NCI-H2107 treated with DMSO at 0.1 percent for 48 hours (cell line): ENCODE results near the gene SPATA45.
"Not testable (repeated sequence)": the region's sequence is repeated elsewhere in the genome, so short reads cannot be mapped to it uniquely, and the experiment has no call there.

Experiments
- DNase-seq: peaks from one replicate; lab custom pipeline; 2025; ENCODE audit not compliant: unreplicated experiment; lab: John Stamatoyannopoulos, UW

Gene SPATA45

DNA sequence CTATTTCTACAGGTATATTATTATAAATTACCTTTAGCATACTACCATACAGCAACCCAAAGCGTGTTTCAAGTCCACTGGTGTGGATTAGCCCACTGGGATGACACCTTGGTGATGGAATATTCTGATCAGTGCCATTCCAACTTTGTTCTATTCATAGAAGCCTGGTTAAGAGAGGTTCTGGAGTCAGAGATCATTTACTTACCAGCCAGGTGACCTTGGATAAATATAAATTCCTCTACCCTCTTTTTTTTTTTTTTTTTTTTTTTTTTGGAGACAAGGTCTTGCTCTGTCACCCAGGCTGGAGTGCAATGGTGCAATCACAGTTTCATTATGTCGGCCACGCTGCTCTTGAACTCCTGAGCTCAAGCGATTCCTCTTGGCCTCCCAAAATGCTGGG, at the start of gene SPATA45:
TSS of gene SPATA45 (minus strand) at position 101 of the 400 bp plus-strand sequence. CDS start 11,500 bp downstream, outside the sequence.
- no peak for DNase-seq

GRCh38 chr1:212892108-212892507, 44.7 kb upstream of the SPATA45 start:
- no peak for DNase-seq

DNA sequence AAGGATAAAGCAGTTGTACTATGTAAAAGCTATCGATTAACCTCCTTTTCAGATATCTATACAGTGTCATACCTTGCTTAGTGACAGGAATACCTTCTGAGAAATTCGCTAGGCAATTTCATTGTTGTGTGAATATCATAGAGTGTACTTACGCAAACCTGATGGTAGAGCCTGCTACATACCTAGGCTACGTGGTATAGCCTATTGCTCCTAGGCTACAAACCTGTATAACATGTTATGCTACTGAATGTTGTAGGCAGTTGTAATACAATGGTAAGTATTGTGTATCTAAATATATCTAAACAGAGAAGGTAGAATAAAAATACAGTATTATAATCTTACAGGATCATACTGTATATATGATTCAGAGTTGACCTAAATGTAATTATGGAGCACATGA, 37.1 kb upstream of the SPATA45 start:
- DNase-seq, result no peak

GRCh38 chr1:212879947-212880690, 32.7 kb upstream of the SPATA45 start:
- no peak for DNase-seq

- no peak for DNase-seq
These were observed 31.0 kb upstream of the SPATA45 start for GRCh38 chr1:212878418-212878817.

GRCh38 chr1:212873518-212873917, 26.1 kb upstream of the SPATA45 start:
- no peak for DNase-seq

DNA sequence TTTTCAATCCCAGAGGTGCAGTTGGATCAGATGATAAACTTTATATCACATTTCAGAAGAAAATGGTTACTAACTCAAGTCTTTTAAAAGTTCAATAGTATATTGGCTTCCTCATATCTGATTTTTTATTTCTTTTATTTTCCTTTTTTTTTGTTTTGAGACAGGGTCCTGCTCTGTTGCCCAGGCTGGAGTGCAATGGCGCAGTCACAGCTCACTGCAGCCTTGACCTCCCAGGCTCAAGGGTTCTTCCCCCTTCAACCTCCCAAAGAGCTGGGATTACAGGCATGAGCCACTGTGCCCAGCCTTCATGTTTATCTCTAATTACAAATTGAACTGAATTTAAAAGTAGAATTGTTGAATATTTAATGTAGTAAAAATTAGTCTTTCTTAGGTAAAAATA, 24.5 kb upstream of the SPATA45 start:
- no peak for DNase-seq

DNA sequence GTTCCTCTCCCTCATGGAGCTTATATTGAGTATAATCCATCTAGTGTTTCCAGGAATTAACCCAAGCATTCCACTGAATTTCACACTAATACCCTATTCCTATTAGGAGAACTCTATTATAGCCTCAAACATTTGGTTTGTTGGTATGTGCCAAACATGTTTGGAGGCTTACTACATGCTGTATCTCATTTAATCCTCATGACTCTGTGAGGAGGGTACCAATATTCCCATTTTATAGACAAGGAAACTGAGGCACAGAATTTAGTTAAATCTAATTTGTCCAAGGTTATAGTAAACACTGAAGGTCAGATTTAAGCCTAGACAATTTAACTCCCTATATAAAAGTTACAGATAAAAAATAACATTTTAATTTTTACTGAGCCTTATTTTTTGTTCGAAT, 19.7 kb upstream of the SPATA45 start:
- DNase-seq, result no peak

DNA sequence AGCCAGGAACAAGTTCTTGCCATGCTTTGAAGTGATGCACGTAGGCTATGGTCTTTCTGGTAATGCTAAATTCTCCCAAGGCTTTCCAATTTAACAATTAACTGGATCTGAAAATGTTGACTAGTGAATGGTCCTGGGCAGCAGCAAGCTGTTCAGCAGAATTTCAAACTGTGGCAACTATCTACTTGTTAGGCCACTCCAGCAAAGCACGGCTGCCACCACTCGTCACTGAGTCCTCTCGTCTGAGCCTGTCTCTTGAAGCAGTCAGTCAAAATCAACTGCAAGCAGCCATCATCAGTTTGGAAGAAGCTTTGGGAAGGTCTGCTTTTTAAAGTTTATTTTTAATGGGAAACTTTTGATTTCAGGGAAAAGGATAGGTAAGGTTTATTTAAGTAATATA, 16.8 kb upstream of the SPATA45 start:
- DNase-seq, result no peak

DNA sequence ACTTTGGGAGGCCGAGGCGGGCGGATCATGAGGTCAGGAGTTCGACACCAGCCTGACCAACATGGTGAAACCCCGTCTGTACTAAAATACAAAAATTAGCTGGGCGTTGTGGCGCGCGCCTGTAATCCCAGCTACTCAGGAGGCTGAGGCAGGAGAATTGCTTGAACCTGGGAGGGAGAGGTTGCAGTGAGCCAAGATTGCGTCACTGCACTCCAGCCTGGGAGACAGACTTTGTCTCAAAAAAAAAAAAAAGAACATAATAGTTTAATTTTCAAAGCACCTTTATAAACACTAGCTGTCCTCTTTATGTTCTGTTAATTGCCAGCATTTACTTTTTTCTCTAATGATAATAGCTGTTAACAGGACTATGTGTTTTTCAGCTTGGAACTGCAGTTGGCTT, 15.9 kb upstream of the SPATA45 start:
- not testable (repeated sequence) for DNase-seq

GRCh38 chr1:212862111-212862690, 14.8 kb upstream of the SPATA45 start:
- no peak for DNase-seq

DNA sequence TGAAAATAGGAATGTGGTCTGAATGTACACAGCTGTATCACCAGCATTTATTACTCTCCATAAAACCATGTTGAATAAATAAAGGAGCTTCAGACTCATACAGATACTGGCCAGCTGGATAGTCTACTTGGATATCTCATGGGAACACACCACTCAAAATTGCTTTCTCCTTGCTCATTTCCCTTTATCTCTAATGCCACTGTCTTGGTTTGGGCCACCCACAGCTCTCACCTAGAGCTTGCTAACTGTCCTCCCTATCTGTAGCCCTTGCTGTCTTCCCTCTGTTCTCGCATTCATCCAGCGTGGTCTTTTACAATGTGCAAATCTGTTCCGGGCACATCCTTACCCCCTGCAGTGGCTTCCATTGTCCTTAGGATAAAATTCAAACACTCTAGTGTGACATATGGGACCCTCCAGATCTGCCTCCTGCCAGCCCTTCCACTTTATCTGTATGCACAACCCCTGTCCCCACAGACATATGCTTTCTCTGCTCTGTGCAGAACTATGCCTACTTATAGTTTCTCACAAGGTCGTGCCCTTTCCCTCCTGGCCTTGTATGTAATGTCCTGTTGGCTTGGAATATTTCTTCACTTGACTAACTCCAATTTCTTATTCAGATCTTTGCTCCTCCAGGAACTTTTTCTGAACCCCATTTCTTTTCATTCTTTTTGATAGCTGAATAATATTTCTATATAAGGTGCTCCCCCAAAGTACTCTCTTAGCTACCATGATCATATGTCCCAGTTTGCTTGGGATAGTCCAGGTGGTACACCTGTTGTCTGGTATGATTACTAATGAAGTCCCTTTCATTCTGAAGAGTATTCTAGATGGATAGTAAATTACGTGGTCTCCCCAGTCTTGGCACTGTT, 13.5 kb upstream of the SPATA45 start:
- no peak for DNase-seq

DNA sequence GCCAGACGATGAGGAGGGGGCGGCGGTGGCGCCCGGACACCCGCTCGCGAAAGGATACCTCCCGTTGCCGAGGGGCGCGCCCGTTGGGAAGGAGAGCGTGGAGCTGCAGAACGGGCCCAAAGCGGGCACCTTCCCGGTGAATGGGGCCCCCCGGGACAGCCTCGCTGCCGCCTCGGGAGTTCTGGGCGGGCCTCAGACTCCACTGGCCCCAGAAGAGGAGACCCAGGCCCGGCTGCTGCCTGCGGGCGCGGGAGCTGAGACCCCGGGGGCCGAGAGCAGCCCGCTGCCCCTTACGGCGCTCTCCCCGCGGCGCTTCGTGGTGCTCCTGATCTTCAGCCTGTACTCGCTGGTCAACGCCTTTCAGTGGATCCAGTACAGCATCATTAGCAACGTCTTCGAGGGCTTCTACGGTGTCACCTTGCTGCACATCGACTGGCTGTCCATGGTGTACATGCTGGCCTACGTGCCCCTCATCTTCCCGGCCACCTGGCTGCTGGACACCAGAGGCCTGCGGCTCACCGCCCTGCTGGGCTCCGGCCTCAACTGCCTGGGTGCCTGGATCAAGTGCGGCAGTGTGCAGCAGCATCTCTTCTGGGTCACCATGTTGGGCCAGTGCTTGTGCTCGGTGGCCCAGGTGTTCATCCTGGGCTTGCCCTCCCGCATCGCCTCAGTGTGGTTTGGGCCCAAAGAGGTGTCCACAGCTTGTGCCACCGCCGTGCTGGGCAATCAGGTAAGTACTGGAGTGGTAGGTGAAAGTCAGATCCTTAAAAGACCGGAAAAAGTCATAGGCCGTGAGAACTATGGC, 11.2 kb upstream of the SPATA45 start:
- peak; percentile 26 for DNase-seq

DNA sequence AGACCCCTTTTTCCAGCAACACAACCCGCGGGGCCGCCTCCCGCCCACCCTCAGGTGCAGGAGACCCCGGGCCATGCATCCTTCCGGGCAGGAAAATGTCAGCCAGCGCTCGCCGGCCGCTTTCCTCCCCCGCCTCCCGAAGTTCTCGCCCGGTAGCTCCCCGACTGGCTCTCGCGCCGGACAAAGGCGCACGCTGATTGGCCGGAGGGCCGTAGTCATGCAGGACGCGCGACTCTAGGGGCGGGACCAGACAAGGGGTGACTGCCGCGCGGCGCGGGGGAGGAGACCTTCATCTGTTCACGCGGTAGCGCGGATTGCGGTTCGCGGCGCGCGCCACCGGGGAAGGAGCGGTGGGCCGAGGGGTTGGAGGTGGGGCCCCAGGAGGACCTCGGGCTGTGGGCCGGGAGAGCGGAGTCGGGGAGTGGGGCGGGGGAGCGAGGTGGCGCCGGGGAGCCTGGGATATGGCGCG, 10.6 kb upstream of the SPATA45 start, which contains the start of gene FLVCR1:
TSS of gene FLVCR1 (plus strand) at position 284 of the 469 bp plus-strand sequence. CDS start at position 462, 178 bp downstream.
- peak; percentile 95 for DNase-seq

DNA sequence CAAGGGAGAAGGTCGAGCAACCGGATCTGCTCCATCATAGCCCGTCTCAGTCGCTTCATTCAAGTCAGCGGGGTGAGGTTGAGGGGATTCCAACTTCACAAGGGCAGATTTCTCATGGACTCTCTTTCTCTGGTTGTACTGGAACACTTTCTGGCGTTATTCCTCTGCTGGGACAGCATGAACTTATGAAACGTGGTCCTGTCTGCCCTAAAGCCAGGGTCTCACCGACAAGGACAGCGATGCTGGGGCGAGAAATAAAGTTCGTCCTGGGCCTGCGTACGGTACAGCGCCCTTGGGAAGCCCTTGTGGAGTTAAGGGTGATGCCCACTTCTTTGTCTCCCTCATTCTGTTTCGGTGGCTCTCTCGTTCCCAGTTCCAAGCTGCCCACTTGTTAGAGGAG, 9.3 kb upstream of the SPATA45 start:
- no peak for DNase-seq

DNA sequence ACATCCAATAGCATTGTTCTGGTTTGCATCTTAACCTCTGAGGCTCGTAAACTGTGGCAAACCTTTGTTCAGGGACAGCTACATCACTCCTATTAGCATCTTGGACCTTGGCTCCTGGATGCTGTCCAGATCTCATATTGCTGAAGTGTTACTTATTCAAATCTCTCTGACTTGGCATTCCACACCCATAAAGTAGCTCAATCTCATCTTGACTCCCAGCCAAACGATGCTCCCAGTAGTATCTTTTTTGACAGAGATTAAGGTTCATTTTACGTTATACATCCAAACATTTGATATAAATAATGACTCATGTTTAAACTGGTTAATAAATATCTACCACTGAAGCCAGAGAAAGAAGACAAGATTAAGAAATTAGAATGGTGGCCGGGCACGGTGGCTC, 6.2 kb upstream of the SPATA45 start:
- DNase-seq, result no peak

DNA sequence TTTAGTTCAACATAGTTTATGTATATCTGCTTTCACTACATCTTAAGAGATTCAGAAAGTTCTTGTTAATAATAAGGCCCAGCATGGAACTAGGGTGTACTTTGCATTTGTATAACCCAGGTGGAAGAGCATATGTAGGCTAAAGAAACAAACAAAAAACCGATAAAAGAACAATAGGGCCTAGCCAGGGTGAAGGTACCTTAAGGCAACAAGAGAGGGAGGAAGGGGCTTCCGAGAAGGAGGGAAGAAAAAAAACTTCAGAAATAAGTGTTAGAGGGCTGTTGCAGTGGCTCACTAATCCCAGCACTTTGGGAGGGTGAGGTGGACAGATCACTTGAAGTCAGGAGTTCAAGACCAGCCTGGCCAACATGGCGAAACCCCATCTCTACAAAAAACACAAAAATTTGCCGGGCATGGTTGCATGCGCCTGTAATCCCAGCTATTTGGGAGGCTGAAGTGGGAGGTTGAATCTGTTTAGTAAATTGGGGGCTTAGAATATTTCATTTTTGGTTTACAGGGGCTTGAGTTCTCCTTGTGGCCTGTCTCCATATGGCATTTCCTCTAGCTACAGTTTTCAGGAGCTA, 4.7 kb upstream of the SPATA45 start:
- no peak for DNase-seq

- DNase-seq, result not testable (repeated sequence)
These were observed 2.9 kb downstream of the SPATA45 start for GRCh38 chr1:212844521-212844920.

DNA sequence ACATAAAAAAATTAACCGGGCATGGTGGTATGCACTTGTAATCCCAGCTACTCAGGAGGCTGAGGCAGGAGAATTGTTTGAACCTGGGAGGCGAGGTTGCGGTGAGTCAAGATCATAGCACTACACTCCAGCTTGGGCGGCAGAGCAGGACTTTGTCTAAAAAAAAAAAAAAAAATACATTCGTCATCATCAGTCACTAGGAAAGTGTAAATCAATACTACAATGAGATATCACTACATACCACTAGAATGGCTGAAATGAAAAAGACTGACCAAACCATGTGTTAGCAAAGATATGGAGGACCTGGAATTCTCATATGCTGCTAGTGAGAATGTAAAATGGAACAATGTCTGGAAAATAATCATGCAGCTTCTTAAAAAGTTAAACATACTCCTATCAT, 9.3 kb downstream of the SPATA45 start:
- DNase-seq, result no peak
